Pons (tissue), 1 donor: Measurements from ENCODE around the gene AZIN2.

Experiments used
- DNase-seq: peaks from one replicate; pipeline ENCODE4 v3.0.0-alpha.2; 2016; ENCODE audit warnings: low spot score

AZIN2 gene

GRCh38 chr1:33152685-33153432 is 71.9 kb downstream of the AZIN2 start:
- peak; percentile 79 for DNase-seq

- no peak for DNase-seq
Observed at GRCh38 chr1:33153650-33154049, 72.7 kb downstream of the AZIN2 start.

- no peak for DNase-seq
Observed at GRCh38 chr1:33155877-33156538, 75.1 kb downstream of the AZIN2 start.

- no peak for DNase-seq
Observed at GRCh38 chr1:33157131-33157530, 76.2 kb downstream of the AZIN2 start.

- no peak for DNase-seq
Observed at GRCh38 chr1:33158366-33158765, 77.4 kb downstream of the AZIN2 start.

- no peak for DNase-seq
Observed at GRCh38 chr1:33159577-33159976, 78.6 kb downstream of the AZIN2 start.

GRCh38 chr1:33161061-33161681 is 80.2 kb downstream of the AZIN2 start:
- DNase-seq = peak; percentile 86

- DNase-seq = no peak
Observed at GRCh38 chr1:33162141-33162540, 81.2 kb downstream of the AZIN2 start.

GRCh38 chr1:33163621-33164519 is 82.9 kb downstream of the AZIN2 start:
- no peak for DNase-seq

- DNase-seq = no peak
Observed at GRCh38 chr1:33165209-33165608, 84.3 kb downstream of the AZIN2 start.

- no peak for DNase-seq
Observed at GRCh38 chr1:33165809-33166208, 84.9 kb downstream of the AZIN2 start.

- no peak for DNase-seq
Observed at GRCh38 chr1:33167650-33168447, 86.9 kb downstream of the AZIN2 start.

GRCh38 chr1:33168556-33169289 is 87.8 kb downstream of the AZIN2 start:
- no peak for DNase-seq

GRCh38 chr1:33169290-33170055 is 88.5 kb downstream of the AZIN2 start:
- DNase-seq = peak; percentile 90
